Stimulated activated CD4-positive, alpha-beta T cell treated with anti-CD3 and anti-CD28 coated beads, Interleukin-12 subunit alpha, Interleukin-12 subunit beta, amount 100 ng/mL, for 4 hours (primary cell): ENCODE measurements around the gene DGCR2.
"Not testable (repeated sequence)": the region's sequence is repeated elsewhere in the genome, so short reads cannot be mapped to it uniquely, and the experiment has no call there.

Source experiments
- DNase-seq: peaks from one replicate; pipeline ENCODE4 v3.0.0-alpha.2; 2020

DGCR2 gene

DNA sequence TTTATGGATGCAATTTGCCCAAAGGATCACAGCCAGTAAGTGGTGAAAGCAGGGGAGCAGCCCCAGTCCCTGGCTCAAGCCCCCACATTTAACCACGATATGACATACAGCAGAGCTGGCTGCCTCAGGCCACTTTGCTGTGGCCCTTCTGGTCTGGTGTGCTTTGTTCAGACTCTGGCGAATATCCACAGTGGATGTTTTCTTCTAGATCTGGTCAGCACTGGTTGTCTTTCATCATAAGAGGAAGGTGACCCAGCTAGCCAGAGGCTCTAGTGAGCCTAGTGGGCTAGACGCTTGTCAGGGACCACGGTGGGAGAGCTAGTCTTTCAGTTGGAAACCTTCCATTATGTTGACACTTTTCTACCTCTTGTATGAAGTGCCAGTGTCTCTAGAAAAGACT is 42.5 kb downstream of the DGCR2 start:
- no peak for DNase-seq

DNA sequence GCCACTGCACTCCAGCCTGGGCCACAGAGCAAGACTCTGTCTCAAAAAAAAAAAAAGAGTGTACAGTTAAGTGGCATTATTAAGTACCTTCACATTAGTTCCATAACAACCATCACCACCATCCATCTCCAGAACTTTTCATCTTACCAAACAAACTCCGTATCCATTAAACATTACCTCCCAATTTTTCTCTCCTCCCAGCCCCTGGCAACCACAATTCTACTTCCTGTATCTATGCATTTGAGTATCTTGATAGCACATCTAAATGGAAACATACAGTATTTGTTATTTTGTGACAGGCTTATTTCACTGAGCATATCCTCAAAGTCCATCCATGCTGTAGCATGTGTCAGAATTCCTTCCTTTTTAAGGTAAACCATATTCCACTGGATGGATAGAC is 46.8 kb downstream of the DGCR2 start:
- no peak for DNase-seq

DNA sequence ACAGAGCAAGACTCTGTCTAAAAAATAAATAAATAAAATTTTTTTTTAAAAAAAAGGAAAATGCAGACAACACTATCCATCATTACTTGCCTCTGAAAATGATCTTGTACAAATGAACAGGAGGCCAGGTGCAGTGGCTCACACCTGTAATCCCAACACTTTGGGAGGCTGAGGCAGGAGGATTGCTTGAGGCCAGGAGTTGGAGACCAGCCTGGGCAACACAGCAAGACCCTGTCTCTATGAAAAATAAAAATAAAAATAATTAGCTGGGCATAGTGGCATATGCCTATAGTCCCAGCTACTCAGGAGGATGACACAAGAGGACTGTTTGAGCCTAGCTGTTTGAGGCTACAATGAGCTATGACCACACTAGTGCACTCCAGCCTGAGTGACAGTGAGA is 49.4 kb downstream of the DGCR2 start:
- not testable (repeated sequence) for DNase-seq

- no peak for DNase-seq
These were observed 51.6 kb downstream of the DGCR2 start for GRCh38 chr22:19070397-19071169.

DNA sequence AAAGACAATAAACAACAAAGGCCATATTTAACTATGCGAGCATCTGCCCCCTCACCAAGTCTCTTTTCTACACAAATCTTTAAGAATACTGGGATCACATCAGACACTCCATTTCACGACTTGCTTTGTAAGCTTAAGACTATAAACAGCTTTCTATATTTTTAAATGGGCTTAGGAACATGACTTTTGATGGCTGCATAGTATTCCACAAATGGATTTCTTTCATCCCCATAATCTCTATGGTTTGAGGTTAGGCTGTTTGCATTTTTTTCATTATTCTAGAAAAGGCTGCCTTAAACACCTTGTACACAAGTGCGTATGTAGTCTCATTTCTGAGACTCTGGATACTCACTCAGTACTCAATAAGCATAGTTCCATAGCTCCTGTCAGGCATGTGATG is 52.8 kb downstream of the DGCR2 start:
- DNase-seq: no peak

DNA sequence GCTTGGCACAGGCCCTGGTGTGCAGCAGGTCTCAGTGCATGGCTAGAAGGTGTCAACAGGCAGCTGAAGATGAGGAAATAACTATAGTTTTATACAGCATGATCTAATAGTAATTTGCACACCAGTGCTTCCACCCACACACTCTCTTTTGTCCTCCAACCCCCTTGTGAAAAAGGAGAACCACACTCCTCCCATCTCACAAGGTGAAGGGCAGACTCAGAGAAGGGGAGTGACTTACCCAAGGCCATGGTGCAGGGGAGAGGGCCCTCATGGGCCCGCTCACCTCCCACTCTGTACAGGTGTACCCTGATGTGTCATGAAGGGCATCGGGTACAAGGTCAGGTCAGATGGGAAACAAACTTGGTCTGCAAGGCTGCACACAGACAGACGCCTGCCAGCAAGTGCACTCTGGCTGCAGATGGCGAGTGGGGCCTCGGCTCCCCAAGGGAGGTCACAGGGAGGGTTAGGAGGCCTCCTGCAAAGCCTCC is 53.4 kb downstream of the DGCR2 start:
- no peak for DNase-seq

DNA sequence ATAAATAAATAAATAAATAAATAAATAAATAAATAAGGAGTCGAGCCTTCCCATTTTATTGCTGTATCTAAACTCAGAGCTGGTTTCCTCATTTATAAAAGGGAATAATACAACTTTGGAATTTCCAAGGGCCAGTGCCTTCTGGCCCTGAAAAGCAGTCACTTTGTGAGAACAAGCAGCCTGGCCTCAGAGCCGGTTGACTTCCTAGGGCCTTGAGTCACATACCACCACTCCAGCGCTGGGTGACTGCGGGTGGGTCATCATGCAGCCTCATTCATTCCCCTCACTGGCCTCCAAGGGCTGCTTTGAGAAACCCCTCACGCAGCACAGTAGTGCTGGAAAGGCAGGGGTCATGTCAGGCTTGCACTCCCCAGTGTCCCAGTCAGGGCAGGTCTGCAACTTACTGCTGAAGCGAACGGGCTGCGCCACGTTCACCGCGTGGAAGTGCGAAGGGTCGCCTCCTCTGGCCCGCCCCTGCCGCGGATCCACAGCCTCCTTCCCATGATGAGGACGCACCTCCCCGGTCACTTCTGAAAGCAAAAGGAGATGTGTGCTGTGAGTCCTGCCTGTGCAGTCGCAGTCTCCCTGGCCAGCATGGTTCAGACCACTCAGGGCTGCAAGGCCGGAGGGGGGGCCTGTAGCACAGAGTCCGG is 54.4 kb downstream of the DGCR2 start:
- no peak for DNase-seq

GRCh38 chr22:19066531-19067271 is 55.5 kb downstream of the DGCR2 start:
- no peak for DNase-seq

DNA sequence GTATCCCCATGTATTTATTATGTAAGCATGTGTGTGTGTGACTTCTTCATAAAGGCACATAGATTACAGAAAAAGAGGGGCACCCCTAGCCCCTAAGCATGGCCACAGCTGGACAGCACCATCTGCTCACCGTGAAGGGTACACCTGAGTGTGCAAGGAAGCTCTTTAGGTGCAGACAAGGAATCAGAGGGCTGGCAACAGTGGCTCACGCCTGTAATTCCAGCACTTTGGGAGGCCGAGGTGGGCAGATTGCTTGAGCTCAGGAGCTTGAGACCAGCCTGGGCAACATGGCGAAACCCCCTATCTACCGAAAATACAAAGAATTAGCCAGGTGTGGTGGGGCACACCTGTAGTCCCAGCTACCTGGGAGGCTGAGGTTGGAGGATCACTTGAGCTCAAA is 56.3 kb downstream of the DGCR2 start:
- DNase-seq: no peak

- DNase-seq: no peak
These were observed 56.8 kb downstream of the DGCR2 start for GRCh38 chr22:19065298-19065859.

- DNase-seq: no peak
These were observed 57.7 kb downstream of the DGCR2 start for GRCh38 chr22:19064354-19065054.

GRCh38 chr22:19063581-19064353 is 58.4 kb downstream of the DGCR2 start:
- DNase-seq: no peak

GRCh38 chr22:19062943-19063308 is 59.3 kb downstream of the DGCR2 start:
- no peak for DNase-seq

GRCh38 chr22:19062139-19062942 is 59.9 kb downstream of the DGCR2 start:
- no peak for DNase-seq

DNA sequence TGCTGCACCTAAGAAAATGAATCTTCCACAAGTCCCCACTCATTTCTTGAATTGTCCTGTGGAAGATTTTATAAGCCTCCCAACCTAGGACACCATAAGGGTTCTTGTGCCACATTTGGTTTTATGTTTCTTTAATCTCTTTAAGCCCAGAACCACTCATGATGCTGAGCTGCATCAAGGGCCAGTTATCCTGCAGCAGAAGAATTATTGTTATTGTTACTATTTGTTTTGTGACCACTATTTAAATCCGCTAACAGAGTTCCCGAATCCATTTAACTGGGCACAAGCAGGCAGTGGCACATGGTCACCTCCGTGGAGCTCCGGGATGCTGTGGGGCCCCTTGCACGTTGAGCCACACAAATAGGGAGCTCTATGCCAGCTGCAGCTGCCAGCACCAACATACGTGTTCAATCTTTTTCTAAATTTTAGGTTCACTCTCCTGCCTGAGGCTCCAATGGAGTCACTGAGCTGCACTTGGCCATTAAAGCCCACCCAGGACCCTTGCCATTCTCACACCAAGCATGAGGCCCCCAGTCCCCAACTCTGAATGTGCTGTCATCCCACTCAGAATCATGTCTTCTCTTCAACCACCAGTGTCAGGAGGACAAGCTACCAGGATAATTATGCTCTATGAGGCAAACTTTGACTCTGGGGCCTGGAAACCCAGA is 60.6 kb downstream of the DGCR2 start:
- DNase-seq: no peak

- DNase-seq: no peak
These were observed 61.7 kb downstream of the DGCR2 start for GRCh38 chr22:19060356-19061009.

GRCh38 chr22:19059481-19060278 is 62.5 kb downstream of the DGCR2 start:
- no peak for DNase-seq

DNA sequence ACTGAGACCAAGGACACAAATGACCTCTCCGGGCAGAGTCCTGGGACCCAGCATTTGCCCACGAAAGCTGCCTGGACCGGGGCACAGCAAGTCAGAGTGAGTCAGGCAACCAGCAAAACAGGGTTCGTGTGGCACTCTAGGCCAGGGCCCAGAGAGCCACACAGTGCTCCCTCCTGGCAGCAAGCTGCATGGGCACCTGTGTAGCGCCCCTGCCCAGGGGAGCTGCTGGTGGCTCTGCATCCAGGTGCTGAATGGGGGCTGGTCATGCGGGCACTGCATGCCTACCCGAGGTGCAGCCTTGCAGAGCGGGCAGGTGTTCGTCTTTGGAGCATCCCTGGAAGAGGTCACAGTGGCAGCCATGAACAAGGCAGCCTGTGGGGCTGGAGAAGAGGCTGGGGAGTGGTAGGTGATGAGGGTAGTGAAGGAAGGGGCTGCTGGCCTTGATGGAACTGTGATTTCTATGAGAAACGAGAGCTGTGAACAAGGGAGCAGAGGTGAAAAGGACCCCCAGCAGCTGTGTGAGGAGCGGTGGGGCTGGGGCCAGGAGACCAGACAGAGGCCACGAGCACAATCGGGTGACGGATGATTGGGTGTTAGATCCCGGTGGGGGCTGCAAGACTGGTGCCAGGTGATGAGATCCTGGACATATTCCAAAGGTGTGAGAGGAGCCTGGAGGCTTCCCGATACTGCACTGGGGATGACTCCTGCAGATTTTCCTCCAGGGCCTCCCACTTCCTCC is 63.3 kb downstream of the DGCR2 start:
- DNase-seq: no peak
